Tibial nerve (tissue), 4 donors: ENCODE measurements around the gene FAM117A. TPM values are rescaled to one million over a fixed set of nuclear protein-coding genes. Genes with fewer than 3 reads are reported as not detected.

Source experiments
- DNase-seq, 2 donors: peaks; one replicate each; pipeline ENCODE4 v3.0.0-alpha.2; 2019; ENCODE audit warnings: low spot score in 2 of 2
- H3K27ac ChIP-seq, 4 donors: fragments of 200-600 bp; sonication (generic) in 3 of 4; one replicate each; pipeline ENCODE4 v1.5.1; 2017 to 2019; ENCODE audit warnings: mild to moderate bottlenecking in 1 of 4
- H3K27me3 ChIP-seq, 2 donors: fragments of 200-600 bp; sonication (generic) in 1 of 2; one replicate each; pipeline versions ENCODE4 v1.5.1 to v1.6.0; 2017 to 2019
- H3K36me3 ChIP-seq, 3 donors: fragments of 200-600 bp; sonication (generic); one replicate each; pipeline ENCODE4 v1.5.1; 2018 to 2019
- H3K4me1 ChIP-seq, 4 donors: fragments of 200-600 bp; sonication (generic) in 3 of 4; one replicate each; pipeline ENCODE4 v1.5.1; 2017 to 2019
- H3K4me3 ChIP-seq, 4 donors: fragments of 200-600 bp; sonication (generic) in 3 of 4; one replicate each; pipeline ENCODE4 v1.5.1; 2017 to 2019; ENCODE audit warnings: mild to moderate bottlenecking in 1 of 4, moderate library complexity in 1 of 4
- H3K9me3 ChIP-seq, 4 donors: fragments of 200-600 bp; sonication (generic) in 3 of 4; one replicate each; pipeline ENCODE4 v1.5.1; 2017 to 2019
- CTCF ChIP-seq, 5 experiments: fragments of 200-600 bp in 3 of 5; fragments of 450-650 bp in 2 of 5; sonication (generic) in 3 of 5; IDR thresholded peaks; one replicate each; pipeline ENCODE4 v1.5.1; 2016 to 2019; ENCODE audit warnings: antibody characterized with exemption in 5 of 5, mild to moderate bottlenecking in 3 of 5, moderate library complexity in 2 of 5
- EP300 ChIP-seq, 2 donors: sonication (generic); formaldehyde crosslinking; IDR thresholded peaks; one replicate each; pipeline ENCODE4 v1.6.1; 2017; ENCODE audit warnings: antibody characterized with exemption in 2 of 2, mild to moderate bottlenecking in 1 of 2
- POLR2A ChIP-seq, 2 donors: fragments of 450-650 bp; IDR thresholded peaks; one replicate each; pipeline ENCODE4 v1.6.1; 2017; ENCODE audit warnings: antibody characterized with exemption in 2 of 2, mild to moderate bottlenecking in 2 of 2, moderate library complexity in 2 of 2
- WGBS, 2 donors: methylation state at CpG; one replicate each; pipeline ENCODE4 v1.1.5; 2018; 5-methylcytosine and 5-hydroxymethylcytosine counted together
- total RNA-seq, 4 donors: library from RNA; depleted of rRNA; stranded (reverse); fragments of >200 nt; gene quantifications; one replicate each; pipeline ENCODE4 v1.1.0, GENCODE V29; 2016

FAM117A gene
- total RNA-seq, 4 donors from 2014 or later, result 12.9 to 23.1 (median 18.3) TPM

- H3K9me3 ChIP-seq, result no peaks in the 10 kb centered on the region
- no peaks in the 10 kb centered on the region for H3K27me3 ChIP-seq
- H3K27ac ChIP-seq, result peak overlapping the region in 3 of 4 donors; percentile 43 to 80 (median 73)
- DNase-seq, result peak; percentile 80 to 83
- TF ChIP-seq EP300 (IDR thresholded peaks at IDR 0.05), result peak in 1 of 2 donors; percentile 74
- TF ChIP-seq CTCF (IDR thresholded peaks at IDR 0.05), result no peak
- no peaks in the 10 kb centered on the region for H3K36me3 ChIP-seq
- H3K4me1 ChIP-seq, result peaks cover 0 to 58% (median 37%) of the 10 kb centered on the region in 4 donors
- no peak overlapping the region for H3K4me3 ChIP-seq
- 65 to 66% methylated on average over 7 of the region's 7 CpGs for WGBS, 2 donors
Measured at GRCh38 chr17:49739641-49740271, 24.2 kb downstream of the FAM117A start.

DNA sequence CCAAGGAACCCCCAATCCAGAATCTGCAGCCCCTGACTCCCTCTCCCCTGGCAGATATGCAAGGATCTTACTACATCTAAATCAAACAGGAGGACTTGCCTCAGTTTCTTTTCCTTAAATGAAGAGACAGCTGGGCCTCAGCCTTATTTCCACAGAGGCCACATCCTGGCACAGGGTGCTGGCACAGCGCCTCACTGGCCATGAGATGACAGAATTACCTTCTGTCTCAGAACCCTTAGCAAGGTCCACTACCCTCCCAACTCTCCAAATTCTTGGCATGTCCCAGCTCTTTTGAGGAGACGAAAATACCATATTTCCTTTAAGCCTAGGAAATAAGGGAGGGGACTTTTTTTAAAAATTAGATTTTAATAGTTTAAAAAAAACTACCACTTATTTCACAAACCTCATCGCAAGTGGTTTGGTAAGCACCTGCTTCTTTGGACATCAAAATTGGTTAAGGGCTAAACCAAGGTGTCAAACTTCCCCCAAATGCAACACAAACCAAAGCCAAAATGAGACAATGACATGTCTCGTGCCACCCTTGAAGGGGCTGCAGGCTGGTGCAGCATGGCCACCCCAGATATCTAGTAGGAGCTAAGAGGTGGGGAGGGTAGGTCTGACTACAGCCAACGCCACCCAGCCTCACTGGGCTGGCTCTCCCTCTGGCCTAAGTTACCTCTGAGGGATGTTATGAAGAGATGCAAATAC lies 25.3 kb downstream of the FAM117A start:
- Histone ChIP-seq H3K27me3 (no peaks in the 10 kb centered on the region), H3K27ac (peak overlapping the region in 2 of 4 donors; percentile 71 to 80), H3K9me3 (no peaks in the 10 kb centered on the region), H3K4me3 (no peak overlapping the region), H3K36me3 (no peaks in the 10 kb centered on the region), H3K4me1 (peaks cover 0 to 49% (median 34%) of the 10 kb centered on the region in 4 donors)
- no peak for DNase-seq
- 76 to 82% methylated on average over 5 of the region's 5 CpGs for WGBS, 2 donors
- TF ChIP-seq CTCF (IDR thresholded peaks at IDR 0.05) (no peak), EP300 (IDR thresholded peaks at IDR 0.05) (no peak), POLR2A (IDR thresholded peaks at IDR 0.05) (no peak)

DNA sequence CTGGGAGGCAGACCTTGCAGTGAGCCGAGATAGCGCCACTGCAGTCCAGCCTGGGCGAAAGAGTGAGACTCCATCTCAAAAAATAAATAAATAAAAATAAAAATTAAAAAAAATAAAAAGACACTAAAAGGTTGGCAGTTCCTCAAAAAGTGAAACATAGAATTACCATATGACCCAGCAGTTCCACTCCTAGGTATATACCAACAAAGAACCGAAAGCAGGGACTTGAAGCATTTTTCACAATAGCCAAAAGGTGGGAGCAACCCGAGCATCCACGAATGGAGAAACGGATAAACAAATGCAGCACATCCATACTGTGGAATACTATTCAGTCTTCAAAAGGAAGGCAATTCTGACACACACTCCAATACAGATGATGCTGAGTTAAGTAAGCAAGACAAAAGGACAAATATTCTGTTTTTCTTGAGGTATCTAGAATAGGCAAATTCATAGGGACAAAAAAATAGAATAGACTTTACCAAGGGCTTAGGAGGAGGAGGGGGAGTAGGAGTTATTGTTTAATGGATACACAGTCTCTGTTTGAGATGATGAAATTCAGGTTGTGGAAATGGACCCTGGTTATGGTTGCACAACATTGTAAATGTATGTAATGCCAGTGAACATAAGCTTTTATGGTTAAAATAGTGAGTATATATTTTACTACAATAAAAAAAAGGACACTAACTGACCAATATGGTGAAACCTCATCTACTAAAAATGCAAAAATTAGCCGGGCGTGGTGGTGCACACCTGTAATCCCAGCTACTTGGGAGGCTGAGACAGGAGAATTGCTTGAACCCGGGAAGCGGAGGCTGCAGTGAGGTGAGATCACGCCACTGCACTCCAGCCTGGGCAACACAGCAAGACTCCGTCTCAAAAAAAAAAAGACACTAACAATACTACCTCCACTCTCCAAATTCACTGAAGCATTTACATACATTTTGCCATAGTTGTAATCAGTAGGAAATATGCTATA lies 29.1 kb downstream of the FAM117A start:
- 90 to 91% methylated on average over 13 of the region's 13 CpGs for WGBS, 2 donors
- Histone ChIP-seq H3K4me1 (peaks cover 0 to 39% (median 24%) of the 10 kb centered on the region in 4 donors), H3K4me3 (no peak overlapping the region), H3K27me3 (no peaks in the 10 kb centered on the region), H3K27ac (no peak overlapping the region), H3K36me3 (no peaks in the 10 kb centered on the region), H3K9me3 (no peaks in the 10 kb centered on the region)
- TF ChIP-seq EP300 (IDR thresholded peaks at IDR 0.05) (no peak), CTCF (IDR thresholded peaks at IDR 0.05) (no peak), POLR2A (IDR thresholded peaks at IDR 0.05) (no peak)
- no peak for DNase-seq

DNA sequence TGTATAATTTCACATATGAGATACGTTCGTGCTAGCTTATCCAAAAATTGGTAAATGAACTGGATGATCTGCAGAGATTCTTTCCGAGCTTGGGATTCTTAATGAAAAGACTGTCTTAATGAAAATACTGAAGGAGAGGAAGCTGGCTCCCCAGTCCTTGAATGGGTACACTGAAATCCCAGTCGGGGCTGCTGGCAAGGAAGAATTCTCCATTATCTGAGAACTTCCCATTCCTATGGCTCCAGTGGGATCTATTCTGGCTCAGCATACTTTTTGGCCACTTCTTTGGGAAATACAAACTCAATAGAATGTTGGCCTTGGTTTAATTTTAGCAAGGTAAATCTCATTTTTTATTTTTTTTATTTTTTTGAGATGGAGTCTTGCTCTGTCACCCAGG lies 32.5 kb downstream of the FAM117A start:
- H3K36me3 ChIP-seq, result no peaks in the 10 kb centered on the region
- H3K9me3 ChIP-seq, result no peaks in the 10 kb centered on the region
- H3K27me3 ChIP-seq, result no peaks in the 10 kb centered on the region
- WGBS, 2 donors, result 52 to 64% methylated on average over 4 of the region's 4 CpGs
- TF ChIP-seq POLR2A (IDR thresholded peaks at IDR 0.05) (no peak), CTCF (IDR thresholded peaks at IDR 0.05) (no peak), EP300 (IDR thresholded peaks at IDR 0.05) (no peak)
- peak overlapping the region in 2 of 4 donors; percentile 60 to 69 for H3K27ac ChIP-seq
- DNase-seq, result no peak
- H3K4me3 ChIP-seq, result no peak overlapping the region
- H3K4me1 ChIP-seq, result peaks cover 0 to 59% (median 25%) of the 10 kb centered on the region in 4 donors
